GM18867 (cell line): ENCODE data around the gene DPY30.
A peak's percentile ranks its signal among the peaks of the same experiment; 100 is the strongest.
"Not testable (repeated sequence)": the region's sequence is repeated elsewhere in the genome, so short reads cannot be mapped to it uniquely, and the experiment has no call there.

ENCODE experiments used
- ATAC-seq: cut with Tn5 transposase; IDR thresholded peaks from one replicate; pipeline ENCODE4 v1.9.1; 2021; ENCODE audit warnings: mild to moderate bottlenecking, moderate library complexity; ENCODE audit not compliant: unreplicated experiment

Gene DPY30

DNA sequence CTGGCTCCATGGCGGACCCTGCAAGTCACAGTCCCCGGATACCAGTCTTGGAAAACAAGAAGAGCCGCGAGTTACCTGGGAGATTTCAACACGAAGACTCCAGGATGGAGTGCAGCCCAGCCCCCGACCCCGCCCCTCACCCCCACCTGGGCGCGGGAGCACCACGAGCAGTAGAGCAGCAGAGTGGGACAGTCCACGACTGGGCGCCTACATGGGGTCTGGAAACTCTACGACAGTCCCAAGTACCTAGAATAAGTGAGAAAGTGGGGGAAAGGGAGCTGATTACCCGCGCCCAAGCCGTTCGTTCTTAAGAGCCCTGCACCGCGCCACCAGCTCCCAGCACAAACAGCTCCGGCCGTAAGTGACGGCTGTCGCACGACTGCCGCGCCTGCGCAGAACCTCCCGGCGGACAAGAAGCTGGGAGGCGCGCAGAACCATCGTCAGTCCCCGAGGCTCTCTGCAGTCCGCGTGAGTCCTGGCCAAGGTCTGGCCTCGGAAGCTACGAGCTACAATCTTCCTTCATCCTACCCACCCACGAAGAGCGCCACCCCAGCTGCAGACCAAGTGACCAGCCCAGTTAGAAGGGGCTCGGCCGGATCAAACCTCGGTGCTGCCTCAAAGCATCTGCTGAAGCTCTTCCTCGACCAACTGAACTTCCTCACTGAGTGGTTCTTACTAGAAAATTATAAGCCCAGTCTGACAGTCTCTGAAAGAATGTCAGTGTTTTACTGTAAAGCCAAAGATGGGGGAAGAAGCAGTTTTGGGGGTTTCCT lies at the start of gene DPY30:
Gene DPY30 (minus strand): TSS at position 359 of the 773 bp plus-strand sequence. CDS start 349 bp downstream, at position 10.
- peak; percentile 93 for ATAC-seq

DNA sequence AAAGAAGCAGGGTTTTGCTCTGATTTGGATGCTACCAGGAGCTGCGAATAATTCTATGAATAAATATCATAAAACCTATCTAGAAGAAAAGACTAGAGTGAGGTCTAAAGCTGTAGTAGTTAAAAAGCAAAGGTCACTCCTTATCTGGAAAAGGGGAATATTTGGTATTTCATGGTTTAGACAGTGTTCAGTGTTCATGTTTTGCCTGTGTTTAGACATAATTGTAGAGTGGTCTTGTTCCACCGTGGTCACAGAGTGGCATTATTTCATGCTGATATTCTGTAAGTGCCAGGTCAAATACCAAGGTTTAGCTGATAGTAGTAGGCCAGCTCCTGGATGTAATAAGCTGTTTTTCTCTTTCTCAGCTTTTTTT lies 34.5 kb upstream of the DPY30 start:
- no peak for ATAC-seq

DNA sequence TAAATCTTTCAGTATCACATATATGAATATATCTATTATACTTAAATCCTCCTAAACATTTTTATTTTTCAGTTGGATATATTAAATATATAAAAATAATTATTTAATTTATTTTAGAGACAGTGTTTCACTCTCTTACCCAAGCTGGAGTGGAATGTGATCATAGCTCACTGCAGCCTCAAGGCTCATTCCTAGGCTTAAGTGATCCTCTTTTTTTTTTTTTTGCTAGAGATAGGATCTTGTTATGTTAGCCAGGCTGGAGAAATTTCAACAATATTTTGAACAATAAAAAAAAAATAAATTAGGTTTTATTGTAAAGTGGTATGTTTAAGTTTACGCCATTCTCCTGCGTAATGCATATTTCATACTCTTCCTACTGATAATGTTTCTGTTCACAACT lies 27.9 kb upstream of the DPY30 start:
- ATAC-seq, result no peak

- no peak for ATAC-seq
Observed at GRCh38 chr2:32064713-32065112, 25.1 kb upstream of the DPY30 start.

DNA sequence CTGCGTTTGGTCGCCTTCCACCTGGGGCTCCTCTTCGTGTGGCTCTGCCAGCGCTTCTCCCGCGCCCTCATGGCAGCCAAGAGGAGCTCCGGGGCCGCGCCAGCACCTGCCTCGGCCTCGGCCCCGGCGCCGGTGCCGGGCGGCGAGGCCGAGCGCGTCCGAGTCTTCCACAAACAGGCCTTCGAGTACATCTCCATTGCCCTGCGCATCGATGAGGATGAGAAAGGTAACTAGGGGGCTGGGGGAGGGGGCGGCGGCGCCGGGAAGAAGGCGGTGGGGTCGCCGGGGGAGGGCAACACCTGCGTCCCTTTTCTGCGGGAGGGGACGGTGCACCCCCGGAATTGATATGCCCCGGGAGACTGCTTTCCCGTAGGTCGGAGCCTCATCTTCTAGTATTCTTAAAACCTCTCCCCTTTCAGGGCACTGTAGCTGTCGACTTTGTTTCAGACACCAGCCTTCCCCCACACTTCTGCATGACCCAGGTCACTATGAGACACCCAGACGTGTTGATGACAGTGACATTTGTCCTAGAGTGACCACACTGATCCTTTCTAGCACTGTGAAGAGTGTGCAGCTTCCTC lies 24.5 kb upstream of the DPY30 start:
- peak; percentile 7 for ATAC-seq

GRCh38 chr2:32063310-32064020 lies 23.9 kb upstream of the DPY30 start, which contains the start of gene SPAST:
SPAST (plus strand) TSS chr2:32063556; CDS start chr2:32063832, 276 bp downstream.
- ATAC-seq, result peak; percentile 96

DNA sequence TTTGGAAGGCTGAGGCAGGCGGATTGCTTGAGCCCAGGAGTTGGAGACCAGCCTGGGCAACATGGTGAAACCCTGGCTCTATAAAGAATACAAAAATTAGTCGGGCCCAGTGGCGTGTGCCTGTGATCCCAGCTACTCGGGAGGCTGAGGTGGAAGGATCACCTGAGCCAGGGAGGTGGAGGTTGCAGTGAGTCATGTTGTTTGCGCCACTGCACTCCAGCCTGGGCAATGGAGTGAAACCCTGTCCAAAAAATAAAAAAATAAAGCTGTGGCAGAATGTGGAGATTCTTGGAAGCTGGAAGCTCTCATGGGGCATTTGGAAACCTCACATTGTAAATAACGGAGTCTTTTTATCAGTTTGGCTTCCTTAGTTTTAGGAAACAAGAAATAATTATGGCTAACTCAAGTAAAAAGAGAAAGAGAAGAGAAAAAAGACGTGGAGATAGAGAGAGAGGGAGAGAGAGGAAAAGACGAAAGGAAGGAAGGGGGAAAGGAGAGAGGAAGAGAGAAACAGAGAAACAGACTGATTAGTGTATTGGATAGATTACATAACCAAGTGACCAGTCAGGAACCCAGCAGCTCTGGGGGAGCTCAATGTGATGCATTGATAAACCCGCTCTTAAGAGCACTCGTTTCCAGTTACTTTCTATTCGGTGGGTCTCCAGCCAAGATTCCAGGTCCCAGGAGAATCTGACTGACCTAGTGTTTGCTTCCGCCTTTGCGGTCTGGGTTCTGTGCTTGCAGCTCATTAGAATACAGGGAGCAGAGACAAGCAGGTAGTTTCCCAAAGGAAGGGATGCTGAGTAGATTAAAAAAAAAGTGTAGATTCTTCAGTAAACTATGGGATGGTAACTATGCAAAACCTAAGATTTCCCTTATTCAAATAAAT lies 22.6 kb upstream of the DPY30 start:
- ATAC-seq, result no peak

DNA sequence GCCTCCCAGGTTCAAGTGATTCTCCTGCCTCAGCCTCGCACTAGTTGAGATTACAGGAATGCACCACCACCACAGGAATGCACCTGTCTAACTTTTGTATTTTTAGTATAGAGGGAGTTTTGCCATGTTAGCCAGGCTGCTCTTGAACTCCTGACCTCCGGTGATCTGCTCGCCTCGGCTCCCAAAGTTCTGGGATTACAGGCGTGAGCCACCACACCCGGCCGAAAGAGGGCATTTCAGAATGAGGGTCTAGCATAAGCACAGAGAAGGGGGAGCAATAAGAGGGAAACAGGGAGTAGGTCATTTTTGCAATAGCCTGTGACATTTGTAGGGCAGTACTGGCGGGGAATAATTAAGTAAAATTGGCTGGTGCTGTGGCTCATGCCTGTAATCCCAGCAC lies 21.8 kb upstream of the DPY30 start:
- ATAC-seq, result no peak

- ATAC-seq, result no peak
Observed at GRCh38 chr2:32060266-32060665, 20.7 kb upstream of the DPY30 start.

- ATAC-seq, result no peak
Observed at GRCh38 chr2:32058130-32058529, 18.5 kb upstream of the DPY30 start.

DNA sequence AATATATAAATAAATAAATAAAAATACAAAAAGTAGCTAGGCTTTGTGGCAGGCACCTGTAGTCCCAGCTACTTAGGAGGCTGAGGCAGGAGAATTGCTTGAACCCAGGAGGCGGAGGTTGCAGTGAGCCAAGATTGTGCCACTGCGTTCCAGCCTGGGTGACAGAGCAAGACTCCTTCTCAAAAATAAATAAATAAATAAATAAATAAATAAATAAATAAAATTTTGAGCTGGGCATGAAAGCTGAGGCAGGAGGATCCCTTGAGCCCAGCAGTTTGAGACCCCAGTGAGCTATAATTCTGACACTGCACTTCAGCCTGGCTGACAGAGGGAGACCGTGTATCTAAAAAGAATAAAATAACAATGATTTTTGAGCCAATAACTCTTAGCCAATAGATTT lies 15.0 kb upstream of the DPY30 start:
- ATAC-seq, result not testable (repeated sequence)

- no peak for ATAC-seq
Observed at GRCh38 chr2:32051836-32052439, 12.3 kb upstream of the DPY30 start.

DNA sequence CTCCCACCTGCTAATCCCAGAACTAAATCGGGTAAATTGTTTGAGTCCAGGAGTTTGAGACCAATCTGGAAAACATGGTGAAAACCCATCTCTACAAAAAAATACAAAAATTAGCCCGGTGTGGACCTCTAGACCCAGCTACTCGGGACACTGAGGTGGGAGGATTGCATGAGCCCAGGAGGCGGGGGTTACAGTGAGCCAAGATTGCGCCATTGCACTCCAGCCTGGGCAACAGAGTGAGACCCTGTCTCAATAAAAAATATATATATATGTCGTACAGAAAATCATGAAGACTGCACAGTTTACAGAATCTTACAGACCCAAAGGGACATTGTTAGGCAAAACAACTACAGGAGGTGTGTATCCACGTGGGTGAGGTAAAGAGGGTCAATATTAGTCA lies 4.0 kb upstream of the DPY30 start:
- ATAC-seq, result no peak

GRCh38 chr2:32034198-32034887 lies 5.3 kb downstream of the DPY30 start:
- ATAC-seq, result not testable (repeated sequence)

- not testable (repeated sequence) for ATAC-seq
Observed at GRCh38 chr2:32018789-32019482, 20.7 kb downstream of the DPY30 start.

DNA sequence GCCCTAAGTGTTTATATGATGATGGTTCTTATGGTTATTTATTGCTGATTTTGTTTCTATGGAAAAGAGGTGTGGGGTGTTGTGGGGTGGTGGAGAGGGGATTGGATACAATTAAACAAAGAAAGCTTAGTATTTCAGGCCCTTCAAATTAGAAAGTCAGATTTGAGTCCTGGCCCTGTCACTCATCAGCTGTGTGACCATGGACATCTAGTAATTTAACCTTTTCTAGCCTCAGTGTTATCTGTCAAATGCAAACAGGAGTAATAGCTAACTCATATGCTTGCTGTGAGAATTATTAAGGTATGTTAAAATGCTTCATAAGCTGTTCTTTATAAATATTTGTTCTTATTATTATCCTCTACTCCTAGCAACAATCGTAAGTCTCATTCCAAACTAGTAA lies 26.7 kb downstream of the DPY30 start:
- no peak for ATAC-seq

GRCh38 chr2:32011485-32011960 lies 28.1 kb downstream of the DPY30 start:
- ATAC-seq, result no peak

GRCh38 chr2:32010670-32011484 lies 28.7 kb downstream of the DPY30 start, which contains the start of gene MEMO1:
MEMO1 (minus strand) TSS chr2:32011008; CDS start chr2:32010247, 761 bp downstream.
- ATAC-seq, result peak; percentile 63
